HG02885 (cell line): Measurements from ENCODE around the gene TTLL10.
"Not testable (repeated sequence)": the region's sequence is repeated elsewhere in the genome, so short reads cannot be mapped to it uniquely, and the experiment has no call there.

Experiments
- ATAC-seq: cut with Tn5 transposase; IDR thresholded peaks from one replicate; pipeline ENCODE4 v1.9.1; 2021; ENCODE audit warnings: mild to moderate bottlenecking; ENCODE audit not compliant: unreplicated experiment, poor library complexity

TTLL10 gene

GRCh38 chr1:1140673-1141072 is 33.0 kb upstream of the TTLL10 start:
- ATAC-seq, result no peak

- no peak for ATAC-seq
Measured at GRCh38 chr1:1141244-1141910, 32.3 kb upstream of the TTLL10 start.

GRCh38 chr1:1141911-1142250 is 31.8 kb upstream of the TTLL10 start:
- no peak for ATAC-seq

- not testable (repeated sequence) for ATAC-seq
Measured at GRCh38 chr1:1142352-1142751, 31.3 kb upstream of the TTLL10 start.

GRCh38 chr1:1142844-1143243 is 30.8 kb upstream of the TTLL10 start:
- no peak for ATAC-seq

- no peak for ATAC-seq
Measured at GRCh38 chr1:1143636-1144035, 30.0 kb upstream of the TTLL10 start.

GRCh38 chr1:1144122-1144842 is 29.4 kb upstream of the TTLL10 start:
- no peak for ATAC-seq

- no peak for ATAC-seq
Measured at GRCh38 chr1:1144843-1145546, 28.7 kb upstream of the TTLL10 start.

GRCh38 chr1:1145547-1145914 is 28.1 kb upstream of the TTLL10 start:
- no peak for ATAC-seq

- ATAC-seq, result no peak
Measured at GRCh38 chr1:1146026-1146425, 27.7 kb upstream of the TTLL10 start.

- no peak for ATAC-seq
Measured at GRCh38 chr1:1146596-1146995, 27.1 kb upstream of the TTLL10 start.

GRCh38 chr1:1148061-1148460 is 25.6 kb upstream of the TTLL10 start:
- ATAC-seq, result no peak

GRCh38 chr1:1148569-1148968 is 25.1 kb upstream of the TTLL10 start:
- no peak for ATAC-seq

GRCh38 chr1:1149416-1149815 is 24.3 kb upstream of the TTLL10 start:
- no peak for ATAC-seq

- ATAC-seq, result no peak
Measured at GRCh38 chr1:1150100-1150499, 23.6 kb upstream of the TTLL10 start.

- ATAC-seq, result no peak
Measured at GRCh38 chr1:1151306-1151705, 22.4 kb upstream of the TTLL10 start.

- not testable (repeated sequence) for ATAC-seq
Measured at GRCh38 chr1:1152431-1152830, 21.2 kb upstream of the TTLL10 start.

GRCh38 chr1:1153215-1153614 is 20.5 kb upstream of the TTLL10 start:
- ATAC-seq, result not testable (repeated sequence)

- ATAC-seq, result no peak
Measured at GRCh38 chr1:1153874-1154273, 19.8 kb upstream of the TTLL10 start.

- ATAC-seq, result no peak
Measured at GRCh38 chr1:1155258-1155657, 18.4 kb upstream of the TTLL10 start.

- no peak for ATAC-seq
Measured at GRCh38 chr1:1156140-1157032, 17.3 kb upstream of the TTLL10 start.
